ENCODE results near the gene SNF8. TPM values are rescaled to one million over a fixed set of nuclear protein-coding genes. Genes with fewer than 3 reads are reported as not detected.

The SNF8 gene
- polyA plus RNA-seq, 1 donor = 103 TPM

DNA sequence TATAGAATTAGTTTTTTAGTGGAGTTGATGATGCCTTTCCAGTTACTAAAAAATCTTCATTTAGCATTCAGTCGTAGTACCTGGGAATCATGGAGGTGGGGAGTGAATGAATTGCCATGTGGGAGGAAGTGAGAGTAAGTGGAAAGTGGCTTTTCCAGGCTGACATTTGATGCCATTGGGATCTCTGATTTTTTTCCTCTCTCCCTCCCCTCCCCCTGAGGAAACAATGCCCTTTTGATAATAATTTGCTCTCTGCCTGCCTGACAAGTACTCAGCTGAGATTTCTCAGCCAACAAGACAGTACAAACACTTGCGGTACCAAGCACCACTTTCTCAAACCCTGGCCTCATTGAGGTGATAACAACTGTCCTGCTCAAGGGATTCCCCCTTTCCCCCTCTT is 34.3 kb downstream of the SNF8 start:
- Histone ChIP-seq H3K27me3 (ENCODE audit: control insufficient read depth, insufficient read depth, low read length) (no peaks in the 10 kb centered on the region), H3K9me3 (ENCODE audit: control insufficient read depth, low read depth, low read length) (no peaks in the 10 kb centered on the region), H3K27ac (ENCODE audit: low read length) (no peak overlapping the region), H3K4me1 (ENCODE audit: control insufficient read depth, insufficient read depth, low read length) (peaks cover 16% of the 10 kb centered on the region), H3K36me3 (ENCODE audit: control insufficient read depth, insufficient read depth, low read length) (peaks cover 37% of the 10 kb centered on the region), H3K4me3 (ENCODE audit: low read length) (no peak overlapping the region)
- WGBS (ENCODE audit: insufficient coverage, low lambda C conversion rate) = no CpG with 5 or more reads among the region's 2 CpGs
- no peak for DNase-seq

DNA sequence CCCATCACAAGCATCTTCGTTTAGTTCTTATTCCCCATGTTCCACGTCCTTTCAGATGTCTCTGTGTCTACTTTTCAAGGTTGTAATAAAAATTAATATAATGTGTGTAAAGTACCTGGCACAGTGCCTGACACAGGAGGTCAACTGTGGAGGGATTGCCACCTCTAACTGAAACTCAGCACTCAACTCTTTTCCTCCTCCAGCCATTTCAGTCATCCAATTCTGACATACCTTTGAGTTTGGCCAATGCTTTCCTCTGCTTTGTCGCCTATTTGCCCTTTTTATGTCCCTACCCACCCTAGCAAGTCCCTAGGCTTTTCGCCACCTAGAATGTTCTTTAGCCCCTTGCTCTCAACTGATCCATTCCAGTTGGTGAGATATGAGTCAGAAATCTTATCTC is 34.9 kb downstream of the SNF8 start:
- Histone ChIP-seq H3K9me3 (ENCODE audit: control insufficient read depth, low read depth, low read length) (no peaks in the 10 kb centered on the region), H3K27ac (ENCODE audit: low read length) (peak overlapping the region; percentile 8), H3K36me3 (ENCODE audit: control insufficient read depth, insufficient read depth, low read length) (peaks cover 37% of the 10 kb centered on the region), H3K4me3 (ENCODE audit: low read length) (peak overlapping the region; percentile 63), H3K4me1 (ENCODE audit: control insufficient read depth, insufficient read depth, low read length) (peaks cover 16% of the 10 kb centered on the region), H3K27me3 (ENCODE audit: control insufficient read depth, insufficient read depth, low read length) (no peaks in the 10 kb centered on the region)
- no peak for DNase-seq
- 7% methylated on average over 2 of the region's 4 CpGs for WGBS (ENCODE audit: insufficient coverage, low lambda C conversion rate)

DNA sequence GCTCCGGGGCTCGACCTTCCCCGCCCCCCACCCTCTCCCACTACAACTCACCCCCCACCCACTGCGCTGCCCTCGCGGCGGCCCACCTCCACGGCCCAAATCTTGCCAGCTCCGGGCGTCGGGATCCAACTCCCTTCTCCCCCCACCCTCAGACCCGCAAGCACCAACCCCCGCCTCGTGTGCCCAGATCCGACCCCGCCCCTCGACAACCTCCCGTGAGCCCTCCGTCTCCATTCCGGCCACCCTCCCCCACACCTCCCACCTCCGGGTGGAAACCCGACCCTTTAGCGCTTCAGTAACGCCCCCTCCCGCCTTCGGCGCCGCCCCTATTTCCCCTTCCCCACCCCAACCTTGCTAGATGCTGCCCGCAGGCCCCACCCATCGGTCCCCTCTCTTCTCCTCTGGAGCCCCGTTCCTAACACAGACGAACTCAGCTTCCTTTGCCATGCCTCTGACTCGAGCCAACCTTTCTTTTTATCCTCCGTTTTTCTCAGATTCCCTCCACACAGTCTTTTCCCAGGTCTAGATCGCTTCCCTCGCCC is 35.7 kb downstream of the SNF8 start:
- H3K9me3 ChIP-seq (ENCODE audit: control insufficient read depth, low read depth, low read length) = no peaks in the 10 kb centered on the region
- DNase-seq = peak; percentile 70 to 78
- 0% methylated on average over 5 of the region's 36 CpGs for WGBS (ENCODE audit: insufficient coverage, low lambda C conversion rate)
- H3K27ac ChIP-seq (ENCODE audit: low read length) = peak overlapping the region; percentile 67
- H3K4me1 ChIP-seq (ENCODE audit: control insufficient read depth, insufficient read depth, low read length) = peaks cover 16% of the 10 kb centered on the region
- peaks cover 30% of the 10 kb centered on the region for H3K36me3 ChIP-seq (ENCODE audit: control insufficient read depth, insufficient read depth, low read length)
- no peaks in the 10 kb centered on the region for H3K27me3 ChIP-seq (ENCODE audit: control insufficient read depth, insufficient read depth, low read length)
- peak overlapping the region; percentile 63 for H3K4me3 ChIP-seq (ENCODE audit: low read length)

DNA sequence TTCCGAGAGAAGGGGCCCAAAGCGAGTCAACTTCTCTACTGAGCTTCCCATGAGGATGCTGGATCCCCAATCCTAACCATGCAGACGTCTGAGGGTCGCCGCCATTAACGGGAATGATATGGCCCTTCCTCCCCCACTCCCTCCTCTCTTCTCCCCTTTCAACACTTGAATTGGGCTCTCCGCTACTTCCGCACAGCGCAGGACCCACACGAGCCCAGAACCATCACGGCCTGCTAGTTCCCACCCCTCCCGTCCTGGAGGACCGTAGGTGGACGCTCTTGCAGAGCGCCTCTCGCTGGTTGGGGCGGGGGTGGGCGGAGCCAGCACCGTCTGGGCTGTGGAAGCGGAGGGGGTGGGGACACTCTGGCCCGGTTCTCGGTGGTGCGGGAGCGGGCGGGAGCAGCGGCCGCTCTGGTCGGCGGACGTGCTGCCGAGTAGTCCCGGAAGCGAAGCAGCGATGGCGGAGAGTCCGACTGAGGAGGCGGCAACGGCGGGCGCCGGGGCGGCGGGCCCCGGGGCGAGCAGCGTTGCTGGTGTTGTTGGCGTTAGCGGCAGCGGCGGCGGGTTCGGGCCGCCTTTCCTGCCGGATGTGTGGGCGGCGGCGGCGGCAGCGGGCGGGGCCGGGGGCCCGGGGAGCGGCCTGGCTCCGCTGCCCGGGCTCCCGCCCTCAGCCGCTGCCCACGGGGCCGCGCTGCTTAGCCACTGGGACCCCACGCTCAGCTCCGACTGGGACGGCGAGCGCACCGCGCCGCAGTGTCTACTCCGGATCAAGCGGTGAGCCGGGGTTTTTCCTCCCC is 36.4 kb downstream of the SNF8 start, which contains the start of gene UBE2Z:
TSS of gene UBE2Z (plus strand) at position 361 of the 797 bp plus-strand sequence. CDS start at position 458, 97 bp downstream.
- Histone ChIP-seq H3K4me3 (ENCODE audit: low read length) (peak within 1 kb of the TSS; percentile 63), H3K9me3 (ENCODE audit: control insufficient read depth, low read depth, low read length) (no peaks in the 10 kb centered on the region), H3K4me1 (ENCODE audit: control insufficient read depth, insufficient read depth, low read length) (peaks cover 16% of the 10 kb centered on the region), H3K27ac (ENCODE audit: low read length) (peak within 1 kb of the TSS; percentile 67), H3K36me3 (ENCODE audit: control insufficient read depth, insufficient read depth, low read length) (peaks cover 24% of the 10 kb centered on the region), H3K27me3 (ENCODE audit: control insufficient read depth, insufficient read depth, low read length) (no peaks in the 10 kb centered on the region)
- DNase-seq = peak; percentile 97
- WGBS (ENCODE audit: insufficient coverage, low lambda C conversion rate) = no CpG with 5 or more reads among the region's 81 CpGs

DNA sequence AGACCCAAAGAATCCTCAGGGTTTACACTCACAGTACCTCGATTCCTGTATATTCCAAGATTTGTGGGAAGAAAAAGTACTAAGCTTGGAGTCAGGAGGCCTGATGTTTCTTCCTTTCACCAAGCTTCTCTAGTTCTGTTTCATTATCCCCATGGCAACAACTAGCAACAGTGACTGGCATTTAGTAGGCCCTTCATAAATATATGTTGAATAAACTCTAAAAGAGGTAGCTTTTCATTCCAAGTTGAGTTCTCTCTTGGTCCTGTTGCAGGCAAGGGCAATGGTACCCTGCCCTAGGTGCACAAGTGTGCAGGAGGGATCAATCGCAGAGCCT is 37.0 kb downstream of the SNF8 start:
- no CpG with 5 or more reads among the region's 2 CpGs for WGBS (ENCODE audit: insufficient coverage, low lambda C conversion rate)
- Histone ChIP-seq H3K36me3 (ENCODE audit: control insufficient read depth, insufficient read depth, low read length) (peaks cover 18% of the 10 kb centered on the region), H3K27me3 (ENCODE audit: control insufficient read depth, insufficient read depth, low read length) (no peaks in the 10 kb centered on the region), H3K4me3 (ENCODE audit: low read length) (peak overlapping the region; percentile 63), H3K4me1 (ENCODE audit: control insufficient read depth, insufficient read depth, low read length) (peaks cover 16% of the 10 kb centered on the region), H3K27ac (ENCODE audit: low read length) (peak overlapping the region; percentile 67), H3K9me3 (ENCODE audit: control insufficient read depth, low read depth, low read length) (no peaks in the 10 kb centered on the region)
- DNase-seq = no peak

DNA sequence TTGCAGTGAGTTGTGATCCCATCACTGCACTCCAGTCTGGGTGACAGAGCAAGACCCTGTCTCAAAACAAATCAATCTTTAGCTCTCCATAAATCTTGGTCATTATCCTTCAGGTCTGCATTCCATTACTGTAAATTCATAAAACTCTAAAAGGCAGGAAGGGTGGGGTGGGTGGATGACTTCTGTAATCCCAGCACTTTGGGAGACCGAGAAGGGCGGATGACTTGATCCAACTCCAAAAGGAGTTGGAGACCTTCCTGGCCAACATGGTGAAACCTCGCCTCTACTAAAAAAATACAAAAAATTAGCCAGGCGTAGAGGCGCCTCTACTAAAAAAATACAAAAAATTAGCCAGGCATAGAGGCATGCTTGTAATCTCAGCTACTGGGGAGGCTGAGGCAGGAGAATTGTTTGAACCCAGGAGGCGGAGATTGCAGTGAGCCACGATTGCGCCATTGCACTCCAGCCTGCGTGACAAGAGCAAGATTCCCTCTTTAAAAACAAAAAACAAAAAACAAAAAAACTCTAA is 38.6 kb downstream of the SNF8 start:
- WGBS (ENCODE audit: insufficient coverage, low lambda C conversion rate) = no CpG with 5 or more reads among the region's 9 CpGs
- no peaks in the 10 kb centered on the region for H3K27me3 ChIP-seq (ENCODE audit: control insufficient read depth, insufficient read depth, low read length)
- no peaks in the 10 kb centered on the region for H3K9me3 ChIP-seq (ENCODE audit: control insufficient read depth, low read depth, low read length)
- peaks cover 15% of the 10 kb centered on the region for H3K4me1 ChIP-seq (ENCODE audit: control insufficient read depth, insufficient read depth, low read length)
- no peak for DNase-seq
- H3K27ac ChIP-seq (ENCODE audit: low read length) = no peak overlapping the region
- H3K4me3 ChIP-seq (ENCODE audit: low read length) = no peak overlapping the region
- H3K36me3 ChIP-seq (ENCODE audit: control insufficient read depth, insufficient read depth, low read length) = peaks cover 6% of the 10 kb centered on the region

DNA sequence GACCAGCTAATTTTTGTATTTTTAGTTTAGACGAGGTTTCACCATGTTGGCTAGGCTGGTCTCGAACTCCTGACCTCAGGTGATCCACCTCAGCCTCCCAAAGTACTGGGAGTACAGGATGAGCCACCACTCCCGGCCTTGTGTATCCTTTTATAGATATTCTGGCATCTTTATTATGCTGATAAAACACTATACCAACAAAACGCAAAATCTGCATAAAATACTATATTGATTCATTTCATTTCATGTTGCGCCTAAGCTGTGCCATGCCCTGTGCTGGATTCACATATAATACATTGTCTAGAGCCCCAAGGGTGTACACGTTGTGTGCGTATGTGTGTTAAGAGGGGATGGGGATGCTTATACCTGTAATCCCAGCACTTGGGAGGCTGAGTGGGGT is 40.2 kb downstream of the SNF8 start:
- Histone ChIP-seq H3K27me3 (ENCODE audit: control insufficient read depth, insufficient read depth, low read length) (no peaks in the 10 kb centered on the region), H3K27ac (ENCODE audit: low read length) (no peak overlapping the region), H3K4me1 (ENCODE audit: control insufficient read depth, insufficient read depth, low read length) (no peaks in the 10 kb centered on the region), H3K36me3 (ENCODE audit: control insufficient read depth, insufficient read depth, low read length) (no peaks in the 10 kb centered on the region), H3K4me3 (ENCODE audit: low read length) (no peak overlapping the region), H3K9me3 (ENCODE audit: control insufficient read depth, low read depth, low read length) (no peaks in the 10 kb centered on the region)
- WGBS (ENCODE audit: insufficient coverage, low lambda C conversion rate) = no CpG with 5 or more reads among the region's 7 CpGs
- DNase-seq = no peak

DNA sequence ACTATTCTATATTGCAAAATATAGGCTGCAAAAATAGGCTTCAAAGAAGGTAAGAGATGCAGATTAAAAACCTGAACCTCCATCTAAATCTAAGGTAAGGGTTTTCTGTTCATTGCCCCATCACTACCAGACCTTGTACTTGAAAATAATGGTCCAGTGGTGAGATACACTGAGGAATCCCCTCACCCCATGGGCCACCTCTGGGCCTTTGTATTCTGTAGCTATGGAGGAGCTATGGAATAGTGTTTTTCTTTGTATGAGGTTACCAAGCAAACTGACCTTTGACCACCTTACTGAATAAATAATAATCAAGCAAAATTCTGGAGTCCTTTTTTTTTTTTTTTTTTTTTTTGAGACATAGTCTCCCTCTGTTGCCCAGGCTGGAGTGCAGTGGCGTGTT is 41.2 kb downstream of the SNF8 start:
- H3K27me3 ChIP-seq (ENCODE audit: control insufficient read depth, insufficient read depth, low read length) = no peaks in the 10 kb centered on the region
- no peak overlapping the region for H3K4me3 ChIP-seq (ENCODE audit: low read length)
- no CpG with 5 or more reads among the region's 1 CpG for WGBS (ENCODE audit: insufficient coverage, low lambda C conversion rate)
- H3K9me3 ChIP-seq (ENCODE audit: control insufficient read depth, low read depth, low read length) = no peaks in the 10 kb centered on the region
- H3K36me3 ChIP-seq (ENCODE audit: control insufficient read depth, insufficient read depth, low read length) = peaks cover under 1% of the 10 kb centered on the region
- DNase-seq = peak in 1 of 2 donors; percentile 32
- no peak overlapping the region for H3K27ac ChIP-seq (ENCODE audit: low read length)
- H3K4me1 ChIP-seq (ENCODE audit: control insufficient read depth, insufficient read depth, low read length) = no peaks in the 10 kb centered on the region

DNA sequence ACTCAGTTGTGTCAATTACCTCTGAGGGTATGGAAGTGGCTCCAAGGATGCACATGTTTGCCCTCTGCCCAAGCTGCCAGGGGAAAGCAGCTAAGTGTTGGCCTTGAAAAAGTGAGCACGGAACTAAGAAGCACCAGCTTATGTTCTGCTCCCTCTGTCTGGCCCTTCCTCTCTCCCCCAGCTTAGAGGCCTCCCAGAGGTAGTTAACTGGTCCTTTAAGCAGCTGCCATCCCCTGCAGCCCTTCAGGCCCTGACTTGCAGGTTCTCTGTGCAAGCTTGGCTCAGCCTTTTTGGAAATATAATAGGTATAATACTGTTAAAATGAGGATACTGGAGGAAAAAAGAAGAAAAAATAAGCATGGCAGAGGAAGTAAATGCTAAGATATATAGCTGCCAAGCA is 43.4 kb downstream of the SNF8 start:
- DNase-seq = no peak
- Histone ChIP-seq H3K36me3 (ENCODE audit: control insufficient read depth, insufficient read depth, low read length) (peaks cover 16% of the 10 kb centered on the region), H3K4me1 (ENCODE audit: control insufficient read depth, insufficient read depth, low read length) (no peaks in the 10 kb centered on the region), H3K27ac (ENCODE audit: low read length) (no peak overlapping the region), H3K27me3 (ENCODE audit: control insufficient read depth, insufficient read depth, low read length) (no peaks in the 10 kb centered on the region), H3K9me3 (ENCODE audit: control insufficient read depth, low read depth, low read length) (no peaks in the 10 kb centered on the region), H3K4me3 (ENCODE audit: low read length) (no peak overlapping the region)
- no CpG with 5 or more reads among the region's 1 CpG for WGBS (ENCODE audit: insufficient coverage, low lambda C conversion rate)

DNA sequence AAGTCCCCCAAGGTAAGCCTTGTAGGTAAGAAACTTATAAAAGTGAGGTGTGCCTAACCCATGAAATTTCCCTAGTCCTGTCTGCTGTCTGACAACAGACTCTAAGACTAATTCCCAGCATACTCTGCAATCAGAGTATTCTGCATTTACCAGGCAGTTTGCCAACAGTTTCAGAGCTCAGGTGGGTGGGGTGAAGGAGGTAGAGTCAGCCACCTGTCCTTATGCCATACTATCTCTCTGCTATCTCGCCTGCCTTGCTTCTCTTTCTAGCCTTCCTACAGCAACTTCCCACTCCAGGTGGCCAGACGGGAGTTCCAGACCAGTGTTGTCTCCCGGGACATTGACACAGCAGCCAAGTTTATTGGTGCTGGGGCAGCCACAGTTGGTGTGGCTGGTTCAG is 49.8 kb downstream of the SNF8 start:
- H3K27me3 ChIP-seq (ENCODE audit: control insufficient read depth, insufficient read depth, low read length) = no peaks in the 10 kb centered on the region
- H3K36me3 ChIP-seq (ENCODE audit: control insufficient read depth, insufficient read depth, low read length) = peaks cover 32% of the 10 kb centered on the region
- WGBS (ENCODE audit: insufficient coverage, low lambda C conversion rate) = no CpG with 5 or more reads among the region's 3 CpGs
- no peaks in the 10 kb centered on the region for H3K9me3 ChIP-seq (ENCODE audit: control insufficient read depth, low read depth, low read length)
- peak in 1 of 2 donors; percentile 73 for DNase-seq
- H3K4me3 ChIP-seq (ENCODE audit: low read length) = no peak overlapping the region
- H3K4me1 ChIP-seq (ENCODE audit: control insufficient read depth, insufficient read depth, low read length) = peaks cover 22% of the 10 kb centered on the region
- peak overlapping the region; percentile 37 for H3K27ac ChIP-seq (ENCODE audit: low read length)
